GM19395 (cell line): ENCODE data around the gene FAM229A.

Source experiments
- ATAC-seq: cut with Tn5 transposase; IDR thresholded peaks from one replicate; pipeline ENCODE4 v1.9.1; 2021; ENCODE audit warnings: mild to moderate bottlenecking, moderate library complexity; ENCODE audit not compliant: unreplicated experiment

FAM229A gene

DNA sequence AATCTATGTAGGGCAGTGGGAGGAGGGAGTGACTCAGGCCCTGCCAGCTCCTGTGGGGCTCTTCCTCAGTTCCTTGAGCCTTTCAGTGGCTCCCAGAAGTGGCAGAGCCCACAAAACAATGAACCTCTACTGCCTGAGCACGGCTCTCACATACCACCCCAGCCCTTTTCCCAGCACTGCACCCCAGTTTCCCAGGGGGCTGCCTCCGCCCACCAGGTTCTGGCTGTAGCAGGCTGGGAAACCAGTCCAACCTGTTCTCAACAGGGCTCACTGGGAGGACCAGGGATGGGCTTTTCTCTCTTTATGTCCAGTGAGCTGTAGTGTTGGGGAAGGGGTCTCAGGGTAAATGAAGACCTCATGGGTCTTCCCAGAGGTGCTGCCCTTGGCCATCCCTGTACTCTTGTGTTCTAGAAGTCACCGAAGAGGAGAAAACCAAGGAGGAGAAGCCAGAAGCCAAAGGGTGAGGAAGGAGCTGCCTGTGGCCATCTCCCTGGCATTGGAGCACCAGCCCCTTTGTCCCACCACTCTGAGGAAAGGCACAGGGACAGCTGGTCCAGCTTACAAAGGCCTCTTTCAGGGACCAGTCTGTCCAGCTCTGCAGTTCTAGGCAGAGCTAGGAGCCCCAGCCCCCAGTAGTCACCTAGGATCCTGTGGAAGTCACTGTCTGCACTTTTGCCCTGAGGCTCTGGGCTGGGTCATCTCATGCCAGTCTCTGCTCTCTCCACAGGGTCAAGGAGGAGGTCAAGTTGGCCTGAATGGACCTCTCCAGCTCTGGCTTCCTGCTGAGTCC lies 29.8 kb downstream of the FAM229A start:
- no peak for ATAC-seq

GRCh38 chr1:32331549-32331948 lies 30.7 kb downstream of the FAM229A start:
- ATAC-seq = no peak

DNA sequence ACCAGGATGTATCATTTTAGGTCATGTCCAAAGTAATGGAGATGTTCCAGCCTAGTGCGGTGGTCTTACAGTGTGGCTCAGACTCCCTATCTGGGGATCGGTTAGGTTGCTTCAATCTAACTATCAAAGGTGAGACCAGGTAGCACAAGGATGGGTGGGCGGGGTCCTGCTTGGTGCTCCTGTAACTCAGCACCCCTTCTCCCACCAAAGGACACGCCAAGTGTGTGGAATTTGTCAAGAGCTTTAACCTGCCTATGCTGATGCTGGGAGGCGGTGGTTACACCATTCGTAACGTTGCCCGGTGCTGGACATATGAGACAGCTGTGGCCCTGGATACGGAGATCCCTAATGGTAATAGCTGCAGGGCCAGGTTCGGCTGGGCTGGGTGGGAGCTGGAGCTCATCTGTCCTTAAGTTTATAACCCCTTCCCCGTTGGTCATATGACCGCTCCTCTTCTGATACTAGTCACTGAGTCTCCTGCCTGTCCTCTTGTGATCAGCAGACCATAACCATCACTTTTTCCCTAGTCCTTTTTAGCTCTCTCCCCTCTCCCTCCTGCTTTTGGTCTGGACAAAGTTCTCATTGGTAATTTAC lies 31.6 kb downstream of the FAM229A start:
- no peak for ATAC-seq

DNA sequence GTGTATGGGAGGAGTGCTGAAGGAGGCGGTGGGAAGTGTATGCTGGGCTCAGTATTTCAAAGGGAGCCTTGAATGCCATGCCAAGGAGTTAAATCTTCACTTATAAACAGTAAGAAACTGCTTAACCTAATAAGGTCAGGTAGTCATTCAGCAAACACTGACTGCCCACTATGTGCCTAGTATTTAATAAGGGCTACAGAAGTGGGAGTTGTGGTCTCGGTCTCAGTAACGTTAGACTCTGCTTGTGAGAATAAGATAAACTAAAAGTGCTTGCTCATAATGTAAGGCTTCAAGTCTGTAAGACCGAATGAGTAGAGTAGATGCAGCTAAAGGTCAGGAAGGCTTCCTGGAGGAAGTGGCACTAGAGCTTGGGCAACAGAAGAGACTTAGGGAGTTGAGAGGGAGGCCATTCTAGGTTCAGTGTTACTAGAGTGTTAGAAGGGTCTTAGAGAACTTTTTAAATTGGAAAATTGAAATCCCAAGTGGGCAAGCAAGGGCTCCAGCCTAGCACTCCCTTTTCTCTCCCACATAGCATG lies 32.3 kb downstream of the FAM229A start:
- ATAC-seq = no peak

GRCh38 chr1:32327204-32327603 lies 35.1 kb downstream of the FAM229A start:
- ATAC-seq = no peak

GRCh38 chr1:32321712-32322291 lies 40.5 kb downstream of the FAM229A start:
- no peak for ATAC-seq

- no peak for ATAC-seq
These were observed 44.0 kb downstream of the FAM229A start for GRCh38 chr1:32318127-32318869.

DNA sequence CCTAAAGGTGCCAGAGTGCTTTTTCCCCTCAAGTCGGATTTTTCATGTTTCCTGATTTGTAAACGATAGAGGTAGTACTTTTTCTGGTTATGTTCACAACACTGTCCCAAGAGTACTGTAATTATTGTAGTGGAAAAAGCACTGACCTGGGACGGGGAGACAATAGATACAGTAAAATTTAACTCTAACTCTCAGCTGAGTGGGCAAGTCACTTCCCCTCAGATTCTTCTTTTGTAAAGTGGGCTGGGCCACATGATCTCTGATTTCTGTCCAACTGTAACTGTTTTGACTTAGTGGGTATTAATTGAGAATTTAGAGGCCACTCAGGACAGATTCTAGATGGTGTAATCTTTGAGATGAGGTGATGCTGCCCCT lies 45.4 kb downstream of the FAM229A start:
- no peak for ATAC-seq

DNA sequence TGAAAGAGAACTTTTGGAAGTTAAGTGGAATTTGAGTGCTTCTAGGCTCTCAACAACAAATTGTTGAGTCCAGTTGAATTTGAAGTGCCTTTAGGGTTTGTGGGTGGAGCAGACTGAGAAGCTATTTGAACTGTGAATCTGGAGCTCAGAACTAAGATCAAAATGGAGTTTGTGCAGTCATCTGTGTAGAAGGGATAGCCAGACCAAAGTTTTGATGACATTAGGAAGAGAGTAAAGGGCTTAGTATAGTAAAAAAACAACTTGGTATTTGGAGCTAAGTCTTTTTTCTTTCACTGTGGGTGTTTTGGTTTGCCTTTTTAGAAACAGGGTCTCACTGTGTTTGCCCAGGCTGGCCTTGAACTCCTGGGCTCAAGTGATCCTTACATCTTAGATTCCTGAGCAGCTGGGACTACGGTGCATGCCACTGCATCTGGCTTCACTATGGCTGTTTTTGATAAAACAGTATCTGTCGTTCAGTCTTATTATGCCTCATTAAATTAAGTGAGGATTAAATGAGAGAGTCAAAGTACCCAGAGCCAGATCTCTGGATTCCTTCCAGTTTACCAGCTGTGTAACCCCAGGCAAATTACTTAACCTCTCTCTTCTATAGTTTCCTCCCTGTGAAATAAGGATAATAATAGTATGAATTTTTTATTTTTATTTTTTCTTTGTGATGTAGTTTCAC lies 50.4 kb downstream of the FAM229A start:
- ATAC-seq = no peak
